ENCODE measurements around the gene PCK2. TPM values are rescaled to one million over a fixed set of nuclear protein-coding genes. Genes with fewer than 3 reads are reported as not detected.

The PCK2 gene
- total and polyA plus RNA-seq, 2 of the 13 experiments (the other 11 are each of a cell fraction or from before 2014, with no cell fraction given), result 129 to 272 TPM

DNA sequence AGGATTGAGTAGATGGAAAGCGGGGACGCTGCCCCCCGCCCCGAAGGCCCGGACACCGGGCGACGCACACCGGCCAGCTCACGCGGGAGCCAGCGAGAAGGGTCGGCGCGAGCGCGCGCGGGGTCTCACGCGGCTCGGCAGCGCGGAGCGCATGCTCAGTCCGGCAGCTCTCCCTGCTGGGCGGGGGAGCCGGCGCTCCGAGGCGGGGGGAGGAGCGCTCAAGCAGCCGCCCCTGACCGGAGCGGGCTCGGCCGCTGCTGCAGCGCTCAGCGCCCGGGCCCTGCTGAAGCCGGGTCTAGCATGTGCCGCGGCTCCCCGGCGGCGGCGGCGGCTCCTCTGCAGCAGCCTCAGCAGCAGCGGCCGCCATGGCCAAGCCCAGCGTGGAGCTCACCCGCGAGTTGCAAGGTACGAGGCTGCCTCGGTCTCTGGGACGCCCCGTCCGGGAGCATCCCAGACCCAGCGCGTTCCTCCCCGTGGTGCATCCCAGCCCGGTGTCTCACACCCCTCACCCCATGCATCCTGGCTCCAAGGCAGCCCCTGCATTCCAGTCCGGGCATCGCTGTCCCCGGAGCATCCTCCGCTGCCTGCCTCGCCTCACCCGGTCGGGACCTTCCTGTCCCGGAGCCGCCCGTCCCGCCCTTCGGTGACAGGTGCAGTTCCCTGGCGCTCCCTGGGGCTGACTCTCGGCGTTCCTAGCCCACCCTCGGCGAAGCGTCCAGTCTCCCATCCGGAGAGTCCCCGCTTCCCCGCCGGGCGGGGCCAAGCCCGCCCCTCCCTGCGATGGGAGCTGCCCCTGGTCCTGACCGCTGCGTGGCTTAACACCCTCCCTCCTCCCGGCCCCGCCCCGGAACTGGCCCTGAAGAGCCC, 42.1 kb upstream of the PCK2 start, which contains the start of gene CARMIL3 (continued):
- TF ChIP-seq, protein P1, sequence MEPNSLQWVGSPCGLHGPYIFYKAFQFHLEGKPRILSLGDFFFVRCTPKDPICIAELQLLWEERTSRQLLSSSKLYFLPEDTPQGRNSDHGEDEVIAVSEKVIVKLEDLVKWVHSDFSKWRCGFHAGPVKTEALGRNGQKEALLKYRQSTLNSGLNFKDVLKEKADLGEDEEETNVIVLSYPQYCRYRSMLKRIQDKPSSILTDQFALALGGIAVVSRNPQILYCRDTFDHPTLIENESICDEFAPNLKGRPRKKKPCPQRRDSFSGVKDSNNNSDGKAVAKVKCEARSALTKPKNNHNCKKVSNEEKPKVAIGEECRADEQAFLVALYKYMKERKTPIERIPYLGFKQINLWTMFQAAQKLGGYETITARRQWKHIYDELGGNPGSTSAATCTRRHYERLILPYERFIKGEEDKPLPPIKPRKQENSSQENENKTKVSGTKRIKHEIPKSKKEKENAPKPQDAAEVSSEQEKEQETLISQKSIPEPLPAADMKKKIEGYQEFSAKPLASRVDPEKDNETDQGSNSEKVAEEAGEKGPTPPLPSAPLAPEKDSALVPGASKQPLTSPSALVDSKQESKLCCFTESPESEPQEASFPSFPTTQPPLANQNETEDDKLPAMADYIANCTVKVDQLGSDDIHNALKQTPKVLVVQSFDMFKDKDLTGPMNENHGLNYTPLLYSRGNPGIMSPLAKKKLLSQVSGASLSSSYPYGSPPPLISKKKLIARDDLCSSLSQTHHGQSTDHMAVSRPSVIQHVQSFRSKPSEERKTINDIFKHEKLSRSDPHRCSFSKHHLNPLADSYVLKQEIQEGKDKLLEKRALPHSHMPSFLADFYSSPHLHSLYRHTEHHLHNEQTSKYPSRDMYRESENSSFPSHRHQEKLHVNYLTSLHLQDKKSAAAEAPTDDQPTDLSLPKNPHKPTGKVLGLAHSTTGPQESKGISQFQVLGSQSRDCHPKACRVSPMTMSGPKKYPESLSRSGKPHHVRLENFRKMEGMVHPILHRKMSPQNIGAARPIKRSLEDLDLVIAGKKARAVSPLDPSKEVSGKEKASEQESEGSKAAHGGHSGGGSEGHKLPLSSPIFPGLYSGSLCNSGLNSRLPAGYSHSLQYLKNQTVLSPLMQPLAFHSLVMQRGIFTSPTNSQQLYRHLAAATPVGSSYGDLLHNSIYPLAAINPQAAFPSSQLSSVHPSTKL (CRISPR knock-in tag; IDR thresholded peaks at IDR 0.05), result peak; percentile 78
- TF ChIP-seq ZKSCAN8 (CRISPR knock-in tag; IDR thresholded peaks at IDR 0.05; ENCODE audit: borderline replicate concordance) (0 out of 2 replicates have a peak, but pooled peaks have one; percentile 15), SAP130 (CRISPR knock-in tag; IDR thresholded peaks at IDR 0.05; ENCODE audit: low read depth) (peak; percentile 90), ZFP90 (CRISPR knock-in tag; IDR thresholded peaks at IDR 0.05; ENCODE audit: borderline replicate concordance) (peak; percentile 98), SNAI1 (CRISPR knock-in tag; IDR thresholded peaks at IDR 0.05; ENCODE audit: borderline replicate concordance) (no peak; the same call in 1 of the 2 replicates), MIER3 (CRISPR knock-in tag; IDR thresholded peaks at IDR 0.05; ENCODE audit: borderline replicate concordance) (peak; percentile 82; the same call in 1 of the 2 replicates), ZNF678 (CRISPR knock-in tag; IDR thresholded peaks at IDR 0.05) (peak; percentile 25; the same call in 1 of the 2 replicates), SRSF1 (optimal IDR thresholded peaks at IDR 0.05; ENCODE audit: low read depth, low read length) (peak; percentile 80), KLF9 (CRISPR knock-in tag; IDR thresholded peaks at IDR 0.05; ENCODE audit: low read depth) (no peak)
- TF ChIP-seq, protein P2, sequence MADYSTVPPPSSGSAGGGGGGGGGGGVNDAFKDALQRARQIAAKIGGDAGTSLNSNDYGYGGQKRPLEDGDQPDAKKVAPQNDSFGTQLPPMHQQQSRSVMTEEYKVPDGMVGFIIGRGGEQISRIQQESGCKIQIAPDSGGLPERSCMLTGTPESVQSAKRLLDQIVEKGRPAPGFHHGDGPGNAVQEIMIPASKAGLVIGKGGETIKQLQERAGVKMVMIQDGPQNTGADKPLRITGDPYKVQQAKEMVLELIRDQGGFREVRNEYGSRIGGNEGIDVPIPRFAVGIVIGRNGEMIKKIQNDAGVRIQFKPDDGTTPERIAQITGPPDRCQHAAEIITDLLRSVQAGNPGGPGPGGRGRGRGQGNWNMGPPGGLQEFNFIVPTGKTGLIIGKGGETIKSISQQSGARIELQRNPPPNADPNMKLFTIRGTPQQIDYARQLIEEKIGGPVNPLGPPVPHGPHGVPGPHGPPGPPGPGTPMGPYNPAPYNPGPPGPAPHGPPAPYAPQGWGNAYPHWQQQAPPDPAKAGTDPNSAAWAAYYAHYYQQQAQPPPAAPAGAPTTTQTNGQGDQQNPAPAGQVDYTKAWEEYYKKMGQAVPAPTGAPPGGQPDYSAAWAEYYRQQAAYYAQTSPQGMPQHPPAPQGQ (CRISPR knock-in tag; IDR thresholded peaks at IDR 0.05; ENCODE audit: borderline replicate concordance), result 0 out of 2 replicates have a peak, but pooled peaks have one; percentile 0
- TF ChIP-seq, protein P3, sequence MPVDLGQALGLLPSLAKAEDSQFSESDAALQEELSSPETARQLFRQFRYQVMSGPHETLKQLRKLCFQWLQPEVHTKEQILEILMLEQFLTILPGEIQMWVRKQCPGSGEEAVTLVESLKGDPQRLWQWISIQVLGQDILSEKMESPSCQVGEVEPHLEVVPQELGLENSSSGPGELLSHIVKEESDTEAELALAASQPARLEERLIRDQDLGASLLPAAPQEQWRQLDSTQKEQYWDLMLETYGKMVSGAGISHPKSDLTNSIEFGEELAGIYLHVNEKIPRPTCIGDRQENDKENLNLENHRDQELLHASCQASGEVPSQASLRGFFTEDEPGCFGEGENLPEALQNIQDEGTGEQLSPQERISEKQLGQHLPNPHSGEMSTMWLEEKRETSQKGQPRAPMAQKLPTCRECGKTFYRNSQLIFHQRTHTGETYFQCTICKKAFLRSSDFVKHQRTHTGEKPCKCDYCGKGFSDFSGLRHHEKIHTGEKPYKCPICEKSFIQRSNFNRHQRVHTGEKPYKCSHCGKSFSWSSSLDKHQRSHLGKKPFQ (CRISPR knock-in tag; IDR thresholded peaks at IDR 0.05; ENCODE audit: insufficient replicate concordance), result peak; percentile 59
- TF ChIP-seq, protein P4, sequence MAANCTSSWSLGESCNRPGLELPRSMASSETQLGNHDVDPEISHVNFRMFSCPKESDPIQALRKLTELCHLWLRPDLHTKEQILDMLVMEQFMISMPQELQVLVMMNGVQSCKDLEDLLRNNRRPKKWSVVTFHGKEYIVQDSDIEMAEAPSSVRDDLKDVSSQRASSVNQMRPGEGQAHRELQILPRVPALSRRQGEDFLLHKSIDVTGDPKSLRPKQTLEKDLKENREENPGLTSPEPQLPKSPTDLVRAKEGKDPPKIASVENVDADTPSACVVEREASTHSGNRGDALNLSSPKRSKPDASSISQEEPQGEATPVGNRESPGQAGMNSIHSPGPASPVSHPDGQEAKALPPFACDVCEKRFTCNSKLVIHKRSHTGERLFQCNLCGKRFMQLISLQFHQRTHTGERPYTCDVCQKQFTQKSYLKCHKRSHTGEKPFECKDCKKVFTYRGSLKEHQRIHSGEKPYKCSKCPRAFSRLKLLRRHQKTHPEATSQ (CRISPR knock-in tag; IDR thresholded peaks at IDR 0.05; ENCODE audit: borderline replicate concordance), result no peak
- TF ChIP-seq, protein P5, sequence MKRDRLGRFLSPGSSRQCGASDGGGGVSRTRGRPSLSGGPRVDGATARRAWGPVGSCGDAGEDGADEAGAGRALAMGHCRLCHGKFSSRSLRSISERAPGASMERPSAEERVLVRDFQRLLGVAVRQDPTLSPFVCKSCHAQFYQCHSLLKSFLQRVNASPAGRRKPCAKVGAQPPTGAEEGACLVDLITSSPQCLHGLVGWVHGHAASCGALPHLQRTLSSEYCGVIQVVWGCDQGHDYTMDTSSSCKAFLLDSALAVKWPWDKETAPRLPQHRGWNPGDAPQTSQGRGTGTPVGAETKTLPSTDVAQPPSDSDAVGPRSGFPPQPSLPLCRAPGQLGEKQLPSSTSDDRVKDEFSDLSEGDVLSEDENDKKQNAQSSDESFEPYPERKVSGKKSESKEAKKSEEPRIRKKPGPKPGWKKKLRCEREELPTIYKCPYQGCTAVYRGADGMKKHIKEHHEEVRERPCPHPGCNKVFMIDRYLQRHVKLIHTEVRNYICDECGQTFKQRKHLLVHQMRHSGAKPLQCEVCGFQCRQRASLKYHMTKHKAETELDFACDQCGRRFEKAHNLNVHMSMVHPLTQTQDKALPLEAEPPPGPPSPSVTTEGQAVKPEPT (CRISPR knock-in tag; IDR thresholded peaks at IDR 0.05; ENCODE audit: low read depth), result 0 out of 2 replicates have a peak, but pooled peaks have one; percentile 20
